Measurements from ENCODE around the gene AFM. TPM values are rescaled to one million over a fixed set of nuclear protein-coding genes. Genes with fewer than 3 reads are reported as not detected.

The AFM gene
- total and polyA plus RNA-seq, 2 experiments from 2014 or later, result 52.7 to 78.4 TPM

DNA sequence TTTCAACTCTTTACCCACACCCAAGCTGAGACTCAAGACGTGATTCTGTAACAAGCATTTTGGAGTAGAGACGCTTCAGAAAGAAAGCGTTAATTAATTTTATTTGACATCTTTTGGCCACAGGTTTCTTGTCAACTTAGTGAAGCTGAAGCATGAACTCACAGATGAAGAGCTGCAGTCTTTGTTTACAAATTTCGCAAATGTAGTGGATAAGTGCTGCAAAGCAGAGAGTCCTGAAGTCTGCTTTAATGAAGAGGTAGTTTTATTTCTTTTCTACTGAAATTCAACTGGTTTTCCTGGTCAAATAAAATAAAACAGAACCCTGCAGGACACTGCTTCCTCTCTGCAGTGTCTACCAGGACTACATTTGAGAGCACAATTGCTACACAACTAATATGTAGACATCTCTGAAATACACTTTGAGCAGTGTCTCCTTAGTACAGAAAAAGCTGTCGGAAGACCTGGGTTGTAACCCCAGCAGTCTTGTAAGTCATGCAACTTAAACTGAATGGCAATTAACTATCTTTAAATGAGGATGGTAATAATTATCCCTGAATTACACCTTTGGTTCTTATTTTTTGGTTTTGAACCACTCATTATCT lies 20.2 kb downstream of the AFM start:
- Histone ChIP-seq H3K9me3 (ENCODE audit: low read depth) (no peaks in the 10 kb centered on the region), H3K27ac (no peak overlapping the region), H2AFZ (peak overlapping the region; percentile 29), H3K79me2 (no peaks in the 10 kb centered on the region), H4K20me1 (ENCODE audit: insufficient read depth, poor library complexity, severe bottlenecking) (no peaks in the 10 kb centered on the region), H3K4me3 (no peak overlapping the region), H3K27me3 (no peaks in the 10 kb centered on the region), H3K36me3 (replicated peaks; ENCODE audit: insufficient read depth, low read depth) (no peaks in the 10 kb centered on the region), H3K9me2 (replicated peaks; ENCODE audit: insufficient read depth) (no peaks in the 10 kb centered on the region), H3K4me1 (ENCODE audit: insufficient read depth) (peaks cover 14% of the 10 kb centered on the region), H3K4me2 (peak overlapping the region; percentile 20)
- TF ChIP-seq EZH2phosphoT487 (IDR thresholded peaks at IDR 0.05; ENCODE audit: low read depth, severe bottlenecking, unreplicated experiment) (no peak), EZH2 (IDR thresholded peaks at IDR 0.05; ENCODE audit: borderline replicate concordance) (no peak)
- TF ChIP-seq, protein P1, sequence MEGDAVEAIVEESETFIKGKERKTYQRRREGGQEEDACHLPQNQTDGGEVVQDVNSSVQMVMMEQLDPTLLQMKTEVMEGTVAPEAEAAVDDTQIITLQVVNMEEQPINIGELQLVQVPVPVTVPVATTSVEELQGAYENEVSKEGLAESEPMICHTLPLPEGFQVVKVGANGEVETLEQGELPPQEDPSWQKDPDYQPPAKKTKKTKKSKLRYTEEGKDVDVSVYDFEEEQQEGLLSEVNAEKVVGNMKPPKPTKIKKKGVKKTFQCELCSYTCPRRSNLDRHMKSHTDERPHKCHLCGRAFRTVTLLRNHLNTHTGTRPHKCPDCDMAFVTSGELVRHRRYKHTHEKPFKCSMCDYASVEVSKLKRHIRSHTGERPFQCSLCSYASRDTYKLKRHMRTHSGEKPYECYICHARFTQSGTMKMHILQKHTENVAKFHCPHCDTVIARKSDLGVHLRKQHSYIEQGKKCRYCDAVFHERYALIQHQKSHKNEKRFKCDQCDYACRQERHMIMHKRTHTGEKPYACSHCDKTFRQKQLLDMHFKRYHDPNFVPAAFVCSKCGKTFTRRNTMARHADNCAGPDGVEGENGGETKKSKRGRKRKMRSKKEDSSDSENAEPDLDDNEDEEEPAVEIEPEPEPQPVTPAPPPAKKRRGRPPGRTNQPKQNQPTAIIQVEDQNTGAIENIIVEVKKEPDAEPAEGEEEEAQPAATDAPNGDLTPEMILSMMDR (IDR thresholded peaks at IDR 0.05; ENCODE audit: poor library complexity), result no peak
- WGBS (ENCODE audit: low lambda C conversion rate, missing lambda C conversion rate), result 73% methylated on average over 5 of the region's 5 CpGs
- no peak for DNase-seq (ENCODE audit: low spot score)

DNA sequence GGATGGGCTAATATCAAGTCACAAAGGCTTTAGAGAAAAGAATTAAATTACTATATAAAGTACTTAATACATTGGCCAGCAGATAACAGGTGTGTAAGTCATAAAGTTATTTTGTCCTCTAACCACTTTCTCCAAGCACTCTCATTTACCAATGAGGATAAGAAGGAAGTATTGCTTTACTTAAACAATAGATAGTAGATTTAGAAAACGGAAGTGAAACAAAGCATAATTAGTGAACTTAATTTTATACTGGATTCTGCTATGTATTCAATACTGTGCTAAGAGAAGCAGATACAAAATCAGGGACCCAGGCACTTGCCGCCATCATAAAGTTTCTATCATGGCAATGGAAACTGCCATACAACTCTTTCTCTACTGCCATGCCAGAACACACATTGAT lies 24.0 kb downstream of the AFM start:
- no peaks in the 10 kb centered on the region for H3K27me3 ChIP-seq
- no peaks in the 10 kb centered on the region for H4K20me1 ChIP-seq (ENCODE audit: insufficient read depth, poor library complexity, severe bottlenecking)
- H3K79me2 ChIP-seq, result no peaks in the 10 kb centered on the region
- H3K9me2 ChIP-seq (replicated peaks; ENCODE audit: insufficient read depth), result no peaks in the 10 kb centered on the region
- H3K27ac ChIP-seq, result no peak overlapping the region
- H3K4me1 ChIP-seq (ENCODE audit: insufficient read depth), result peaks cover 9% of the 10 kb centered on the region
- H3K4me3 ChIP-seq, result no peak overlapping the region
- no peak overlapping the region for H3K4me2 ChIP-seq
- 85% methylated on average over 2 of the region's 2 CpGs for WGBS (ENCODE audit: low lambda C conversion rate, missing lambda C conversion rate)
- no peaks in the 10 kb centered on the region for H3K36me3 ChIP-seq (replicated peaks; ENCODE audit: insufficient read depth, low read depth)
- H3K9me3 ChIP-seq (ENCODE audit: low read depth), result no peaks in the 10 kb centered on the region
- no peak for TF ChIP-seq EZH2 (IDR thresholded peaks at IDR 0.05; ENCODE audit: borderline replicate concordance)
- no peak overlapping the region for H2AFZ ChIP-seq
- no peak for DNase-seq (ENCODE audit: low spot score)

DNA sequence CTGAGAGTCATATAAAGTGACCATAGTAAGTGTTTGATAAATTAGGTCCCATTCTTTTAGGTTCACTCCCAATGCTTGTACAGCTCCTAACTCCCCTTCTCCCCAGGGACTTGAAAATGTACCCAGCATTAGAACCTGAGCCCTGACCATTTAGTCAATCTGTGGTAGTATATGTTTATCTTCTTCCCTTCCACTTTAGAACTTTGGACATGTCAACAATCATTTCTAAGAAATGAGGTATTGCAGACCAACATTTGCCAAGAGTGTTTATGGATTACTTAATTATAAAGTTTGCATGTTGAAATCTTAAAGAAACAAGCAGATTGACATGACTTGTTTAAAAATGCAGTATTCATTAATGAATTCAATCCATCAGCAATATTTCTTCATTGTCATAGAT lies 26.0 kb downstream of the AFM start:
- Histone ChIP-seq H3K27ac (peak overlapping the region; percentile 1), H4K20me1 (ENCODE audit: insufficient read depth, poor library complexity, severe bottlenecking) (no peaks in the 10 kb centered on the region)

DNA sequence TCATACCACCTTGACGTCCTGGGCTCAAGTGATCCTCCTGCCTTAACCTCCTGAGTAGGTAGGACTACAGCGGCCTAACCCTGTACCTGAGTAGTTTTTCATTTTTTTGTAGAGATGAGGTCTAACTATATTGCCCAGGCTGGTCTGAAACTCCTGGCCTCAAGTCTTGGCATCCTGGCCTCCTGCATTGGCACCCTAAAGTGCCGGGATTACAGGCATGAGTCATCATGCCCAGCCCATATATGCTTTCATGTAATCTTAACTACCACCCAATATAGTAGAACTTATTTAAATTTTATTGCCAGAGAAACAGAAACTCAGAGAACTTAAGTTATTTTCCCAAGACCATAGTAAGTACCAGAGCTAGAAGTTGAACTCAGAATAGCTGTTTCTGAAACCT lies 27.1 kb downstream of the AFM start:
- Histone ChIP-seq H3K9me3 (ENCODE audit: low read depth) (no peaks in the 10 kb centered on the region), H3K4me2 (no peak overlapping the region), H2AFZ (no peak overlapping the region), H3K27me3 (no peaks in the 10 kb centered on the region), H3K27ac (no peak overlapping the region), H3K79me2 (no peaks in the 10 kb centered on the region), H3K4me3 (no peak overlapping the region), H4K20me1 (ENCODE audit: insufficient read depth, poor library complexity, severe bottlenecking) (no peaks in the 10 kb centered on the region), H3K4me1 (ENCODE audit: insufficient read depth) (peaks cover 6% of the 10 kb centered on the region), H3K36me3 (replicated peaks; ENCODE audit: insufficient read depth, low read depth) (no peaks in the 10 kb centered on the region), H3K9me2 (replicated peaks; ENCODE audit: insufficient read depth) (no peaks in the 10 kb centered on the region)
- no peak for DNase-seq (ENCODE audit: low spot score)
- WGBS (ENCODE audit: low lambda C conversion rate, missing lambda C conversion rate), result 91% methylated on average over 3 of the region's 3 CpGs
- TF ChIP-seq EZH2 (IDR thresholded peaks at IDR 0.05; ENCODE audit: borderline replicate concordance) (no peak), EZH2phosphoT487 (IDR thresholded peaks at IDR 0.05; ENCODE audit: low read depth, severe bottlenecking, unreplicated experiment) (no peak)
- TF ChIP-seq, protein P1 (IDR thresholded peaks at IDR 0.05; ENCODE audit: poor library complexity), result no peak

More for the DNA sequence above, 26.0 kb downstream of the AFM start:
- H2AFZ ChIP-seq, result no peak overlapping the region
- H3K4me2 ChIP-seq, result no peak overlapping the region
- H3K9me3 ChIP-seq (ENCODE audit: low read depth), result no peaks in the 10 kb centered on the region
- DNase-seq (ENCODE audit: low spot score), result no peak
- no peaks in the 10 kb centered on the region for H3K9me2 ChIP-seq (replicated peaks; ENCODE audit: insufficient read depth)
- H3K4me3 ChIP-seq, result no peak overlapping the region
- H3K79me2 ChIP-seq, result no peaks in the 10 kb centered on the region
- TF ChIP-seq EZH2phosphoT487 (IDR thresholded peaks at IDR 0.05; ENCODE audit: low read depth, severe bottlenecking, unreplicated experiment) (no peak), EZH2 (IDR thresholded peaks at IDR 0.05; ENCODE audit: borderline replicate concordance) (no peak)
- TF ChIP-seq, protein P1 (IDR thresholded peaks at IDR 0.05; ENCODE audit: poor library complexity), result no peak
- peaks cover 6% of the 10 kb centered on the region for H3K4me1 ChIP-seq (ENCODE audit: insufficient read depth)
- H3K27me3 ChIP-seq, result no peaks in the 10 kb centered on the region
- no peaks in the 10 kb centered on the region for H3K36me3 ChIP-seq (replicated peaks; ENCODE audit: insufficient read depth, low read depth)
